Uterus (tissue), 2 donors: Measurements from ENCODE around the gene MLXIP.

ENCODE experiments used
- POLR2A ChIP-seq, 2 donors: fragments of 450-650 bp; IDR thresholded peaks; one replicate each; pipeline ENCODE4 v1.6.1; 2016; ENCODE audit warnings: antibody characterized with exemption in 2 of 2, mild to moderate bottlenecking in 1 of 2, moderate library complexity in 1 of 2
- TF ChIP-seq, protein P1 (sequence below), 4 experiments: fragments of 200-600 bp in 2 of 4; fragments of 450-650 bp in 2 of 4; sonication (generic) in 2 of 4; IDR thresholded peaks; one replicate each; pipeline ENCODE4 v1.5.1; 2016 to 2019; ENCODE audit warnings: antibody characterized with exemption in 4 of 4, mild to moderate bottlenecking in 2 of 4, moderate library complexity in 1 of 4

GRCh38 chr12:122080149-122081082 lies 1.9 kb downstream of the MLXIP start:
- TF ChIP-seq, protein P1, sequence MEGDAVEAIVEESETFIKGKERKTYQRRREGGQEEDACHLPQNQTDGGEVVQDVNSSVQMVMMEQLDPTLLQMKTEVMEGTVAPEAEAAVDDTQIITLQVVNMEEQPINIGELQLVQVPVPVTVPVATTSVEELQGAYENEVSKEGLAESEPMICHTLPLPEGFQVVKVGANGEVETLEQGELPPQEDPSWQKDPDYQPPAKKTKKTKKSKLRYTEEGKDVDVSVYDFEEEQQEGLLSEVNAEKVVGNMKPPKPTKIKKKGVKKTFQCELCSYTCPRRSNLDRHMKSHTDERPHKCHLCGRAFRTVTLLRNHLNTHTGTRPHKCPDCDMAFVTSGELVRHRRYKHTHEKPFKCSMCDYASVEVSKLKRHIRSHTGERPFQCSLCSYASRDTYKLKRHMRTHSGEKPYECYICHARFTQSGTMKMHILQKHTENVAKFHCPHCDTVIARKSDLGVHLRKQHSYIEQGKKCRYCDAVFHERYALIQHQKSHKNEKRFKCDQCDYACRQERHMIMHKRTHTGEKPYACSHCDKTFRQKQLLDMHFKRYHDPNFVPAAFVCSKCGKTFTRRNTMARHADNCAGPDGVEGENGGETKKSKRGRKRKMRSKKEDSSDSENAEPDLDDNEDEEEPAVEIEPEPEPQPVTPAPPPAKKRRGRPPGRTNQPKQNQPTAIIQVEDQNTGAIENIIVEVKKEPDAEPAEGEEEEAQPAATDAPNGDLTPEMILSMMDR (IDR thresholded peaks at IDR 0.05): no peak
- peak; percentile 36 to 54 for TF ChIP-seq POLR2A (IDR thresholded peaks at IDR 0.05)
